ENCODE results near the gene GDF2. TPM values are rescaled to one million over a fixed set of nuclear protein-coding genes. Genes with fewer than 3 reads are reported as not detected.

The GDF2 gene
- total RNA-seq, 2 donors from 2014 or later, result not detected

DNA sequence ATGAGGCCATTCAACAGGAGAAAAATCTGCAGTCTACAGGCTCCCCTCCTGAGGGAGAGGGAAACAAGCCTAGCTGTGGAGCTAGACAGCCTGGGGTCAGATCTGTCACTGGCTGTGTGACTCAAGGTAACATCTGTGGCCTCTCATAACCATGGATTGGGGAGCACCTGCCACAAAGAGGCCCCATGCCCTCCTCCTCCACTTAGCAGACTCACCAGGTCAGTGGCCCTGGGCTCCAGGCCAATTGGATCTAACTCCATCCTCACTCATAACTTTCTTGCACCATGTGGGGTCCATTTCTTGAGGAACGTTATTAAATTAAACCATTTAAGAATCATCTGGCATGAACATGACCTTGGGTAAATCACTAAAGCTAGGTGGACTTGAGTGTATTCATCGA is 20.4 kb upstream of the GDF2 start:
- no peaks in the 10 kb centered on the region for H3K36me3 ChIP-seq
- no peak overlapping the region for H3K4me3 ChIP-seq
- no peak overlapping the region for H3K9ac ChIP-seq (ENCODE audit: low read depth in 2 of 2, low read length in 2 of 2)
- no peak overlapping the region for H3K27ac ChIP-seq
- no peaks in the 10 kb centered on the region for H3K4me1 ChIP-seq
- no peak for DNase-seq
- H3K9me3 ChIP-seq, result no peaks in the 10 kb centered on the region
- H3K27me3 ChIP-seq, result peaks cover 21% of the 10 kb centered on the region
- TF ChIP-seq CTCF (IDR thresholded peaks at IDR 0.05), result no peak
- intact Hi-C loops (cut with DNase I), result no loop called here

GRCh38 chr10:47303105-47303504 is 19.1 kb upstream of the GDF2 start:
- intact Hi-C loops (cut with DNase I), result no loop called here
- Histone ChIP-seq H3K4me1 (no peaks in the 10 kb centered on the region), H3K27me3 (peaks cover 21% of the 10 kb centered on the region), H3K9me3 (no peaks in the 10 kb centered on the region), H3K9ac (ENCODE audit: low read depth in 2 of 2, low read length in 2 of 2) (no peak overlapping the region), H3K36me3 (no peaks in the 10 kb centered on the region), H3K27ac (no peak overlapping the region), H3K4me3 (no peak overlapping the region)
- DNase-seq, result no peak
- no peak for TF ChIP-seq CTCF (IDR thresholded peaks at IDR 0.05)

DNA sequence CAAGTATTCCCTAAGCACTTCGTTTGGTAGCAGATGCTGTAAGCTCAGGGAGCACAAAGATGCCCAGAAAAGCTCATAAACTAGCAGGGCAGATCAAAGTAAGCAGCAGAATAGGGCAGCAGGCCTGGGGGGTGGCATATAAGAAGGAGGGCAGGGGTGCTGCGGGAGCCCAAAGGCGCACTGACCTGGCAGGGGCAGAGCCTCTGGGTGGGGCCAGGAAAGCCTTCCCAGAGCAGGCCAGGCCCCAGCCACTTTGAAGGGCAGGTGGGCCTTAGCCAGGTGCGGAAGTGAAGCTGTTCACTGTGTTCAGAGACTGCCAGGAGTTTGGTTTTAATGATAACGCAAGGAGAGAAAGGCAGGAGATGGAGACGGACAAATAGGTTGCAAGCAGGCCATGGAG is 18.4 kb upstream of the GDF2 start:
- no peak overlapping the region for H3K27ac ChIP-seq
- H3K9ac ChIP-seq (ENCODE audit: low read depth in 2 of 2, low read length in 2 of 2), result no peak overlapping the region
- no peak for DNase-seq
- TF ChIP-seq CTCF (IDR thresholded peaks at IDR 0.05), result no peak
- H3K4me3 ChIP-seq, result no peak overlapping the region
- H3K36me3 ChIP-seq, result no peaks in the 10 kb centered on the region
- no peaks in the 10 kb centered on the region for H3K9me3 ChIP-seq
- H3K27me3 ChIP-seq, result peaks cover 21% of the 10 kb centered on the region
- no peaks in the 10 kb centered on the region for H3K4me1 ChIP-seq
- intact Hi-C loops (cut with DNase I), result no loop called here

- intact Hi-C loops (cut with DNase I), result no loop called here
- peaks cover 10% of the 10 kb centered on the region for H3K27me3 ChIP-seq
Measured at GRCh38 chr10:47305566-47305965, 16.7 kb upstream of the GDF2 start.

DNA sequence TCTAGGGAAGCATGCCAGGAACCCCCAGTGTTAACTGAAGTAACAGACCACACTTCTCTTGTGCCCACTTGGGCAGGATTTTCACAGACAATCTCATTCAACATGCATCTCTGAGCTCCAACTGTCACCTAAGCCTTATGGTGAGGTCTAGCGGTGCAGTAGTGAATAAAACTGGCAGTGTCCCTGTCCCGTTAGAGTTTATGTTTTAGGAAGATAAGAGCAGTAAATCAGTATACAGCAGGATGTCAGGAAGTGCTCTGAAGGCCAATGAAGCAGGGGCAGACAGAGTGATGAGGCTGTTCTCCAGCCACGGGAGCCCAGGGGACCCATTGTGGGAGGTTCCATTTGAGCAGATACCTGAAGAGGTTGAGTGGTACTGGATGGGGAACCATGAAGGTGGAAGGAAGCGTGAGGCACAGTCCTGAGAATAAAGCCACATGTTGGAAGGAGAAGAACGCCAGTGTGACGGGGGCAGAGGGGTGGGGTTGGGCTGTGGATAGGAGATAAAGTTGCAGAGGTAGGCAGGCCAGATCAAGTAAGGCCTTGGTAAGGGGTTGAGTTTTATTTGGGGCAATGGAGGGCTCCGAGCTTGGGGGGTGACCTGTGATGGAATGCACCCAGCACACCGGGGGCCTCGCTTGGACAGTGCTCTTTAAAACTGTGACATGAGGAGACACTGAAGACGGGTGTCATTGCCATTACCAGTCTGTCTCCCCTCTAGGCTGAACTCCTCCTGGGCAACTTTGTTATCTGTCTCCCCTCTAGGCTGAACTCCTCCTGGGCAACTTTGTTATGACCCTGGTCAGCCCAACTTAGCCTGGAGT is 15.7 kb upstream of the GDF2 start:
- intact Hi-C loops (cut with DNase I), result no loop called here
- no peak for TF ChIP-seq CTCF (IDR thresholded peaks at IDR 0.05)
- Histone ChIP-seq H3K4me3 (no peak overlapping the region), H3K4me1 (no peaks in the 10 kb centered on the region), H3K9ac (ENCODE audit: low read depth in 2 of 2, low read length in 2 of 2) (no peak overlapping the region), H3K36me3 (no peaks in the 10 kb centered on the region), H3K9me3 (no peaks in the 10 kb centered on the region), H3K27me3 (no peaks in the 10 kb centered on the region), H3K27ac (no peak overlapping the region)
- DNase-seq, result no peak

More at GRCh38 chr10:47305566-47305965, 16.7 kb upstream of the GDF2 start:
- H3K9ac ChIP-seq (ENCODE audit: low read depth in 2 of 2, low read length in 2 of 2), result no peak overlapping the region
- H3K9me3 ChIP-seq, result no peaks in the 10 kb centered on the region
- no peaks in the 10 kb centered on the region for H3K4me1 ChIP-seq
- H3K4me3 ChIP-seq, result no peak overlapping the region
- no peaks in the 10 kb centered on the region for H3K36me3 ChIP-seq
- no peak for TF ChIP-seq CTCF (IDR thresholded peaks at IDR 0.05)
- no peak overlapping the region for H3K27ac ChIP-seq
- DNase-seq, result no peak
